OCI-LY1 (cell line): ENCODE results near the gene TMEM138.

ENCODE experiments used
- EZH2 ChIP-seq: fragments of 200-600 bp; sonication (generic), shearing (Covaris generic); IDR thresholded peaks from 2 replicates; pipeline ENCODE4 v1.8.0; 2017; ENCODE audit warnings: borderline replicate concordance, mixed run types, mild to moderate bottlenecking, antibody characterized with exemption, low read length, moderate library complexity, mixed read lengths
- TF ChIP-seq, protein P1 (sequence below): fragments of 200-600 bp; sonication (generic), shearing (Covaris generic); IDR thresholded peaks from 2 replicates; pipeline ENCODE4 v1.5.1; 2017; ENCODE audit warnings: mild to moderate bottlenecking, antibody characterized with exemption, low read length, moderate library complexity, mixed read lengths

DNA sequence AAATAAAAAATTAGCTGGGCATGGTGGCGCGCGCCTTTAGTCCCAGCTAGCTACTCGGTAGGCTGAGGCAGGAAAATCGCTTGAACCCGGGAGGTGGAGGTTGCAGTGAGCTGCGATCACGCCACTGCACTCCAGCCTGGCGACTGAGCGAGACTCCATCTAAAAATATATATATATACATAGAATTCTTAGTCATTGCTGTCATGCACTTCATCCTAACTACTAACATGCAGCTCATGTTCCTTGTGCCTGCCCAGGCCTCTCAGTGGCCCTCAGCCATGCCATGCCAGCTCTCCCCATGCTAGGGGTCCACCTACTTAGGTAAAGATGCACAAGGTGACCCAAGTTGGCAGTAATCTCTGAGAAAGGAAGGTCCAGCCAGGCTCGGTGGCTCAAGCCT lies 3.6 kb upstream of the TMEM138 start:
- TF ChIP-seq, protein P1, sequence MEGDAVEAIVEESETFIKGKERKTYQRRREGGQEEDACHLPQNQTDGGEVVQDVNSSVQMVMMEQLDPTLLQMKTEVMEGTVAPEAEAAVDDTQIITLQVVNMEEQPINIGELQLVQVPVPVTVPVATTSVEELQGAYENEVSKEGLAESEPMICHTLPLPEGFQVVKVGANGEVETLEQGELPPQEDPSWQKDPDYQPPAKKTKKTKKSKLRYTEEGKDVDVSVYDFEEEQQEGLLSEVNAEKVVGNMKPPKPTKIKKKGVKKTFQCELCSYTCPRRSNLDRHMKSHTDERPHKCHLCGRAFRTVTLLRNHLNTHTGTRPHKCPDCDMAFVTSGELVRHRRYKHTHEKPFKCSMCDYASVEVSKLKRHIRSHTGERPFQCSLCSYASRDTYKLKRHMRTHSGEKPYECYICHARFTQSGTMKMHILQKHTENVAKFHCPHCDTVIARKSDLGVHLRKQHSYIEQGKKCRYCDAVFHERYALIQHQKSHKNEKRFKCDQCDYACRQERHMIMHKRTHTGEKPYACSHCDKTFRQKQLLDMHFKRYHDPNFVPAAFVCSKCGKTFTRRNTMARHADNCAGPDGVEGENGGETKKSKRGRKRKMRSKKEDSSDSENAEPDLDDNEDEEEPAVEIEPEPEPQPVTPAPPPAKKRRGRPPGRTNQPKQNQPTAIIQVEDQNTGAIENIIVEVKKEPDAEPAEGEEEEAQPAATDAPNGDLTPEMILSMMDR = no peak
- no peak for TF ChIP-seq EZH2
